Measurements from ENCODE around the gene HSF2BP.

HSF2BP gene

GRCh38 chr21:43593078-43593477 is 66.2 kb downstream of the HSF2BP start:
- in situ Hi-C loops (cut with HindIII; ENCODE audit: low sequenced_read_pairs) = no loop called here
- no peak for DNase-seq (ENCODE audit: low read depth)
- no peak overlapping the region for H3K4me3 ChIP-seq (ENCODE audit: low read depth, low read length)
- TF ChIP-seq CTCF (IDR thresholded peaks at IDR 0.05; ENCODE audit: low read depth, low read length, missing control alignments) = no peak

GRCh38 chr21:43591571-43591970 is 67.7 kb downstream of the HSF2BP start:
- in situ Hi-C loops (cut with HindIII; ENCODE audit: low sequenced_read_pairs) = no loop called here

GRCh38 chr21:43590194-43590593 is 69.1 kb downstream of the HSF2BP start:
- H3K4me3 ChIP-seq (ENCODE audit: low read depth, low read length) = no peak overlapping the region
- DNase-seq (ENCODE audit: low read depth) = no peak
- in situ Hi-C loops (cut with HindIII; ENCODE audit: low sequenced_read_pairs) = no loop called here
- TF ChIP-seq CTCF (IDR thresholded peaks at IDR 0.05; ENCODE audit: low read depth, low read length, missing control alignments) = no peak

More at GRCh38 chr21:43591571-43591970, 67.7 kb downstream of the HSF2BP start:
- H3K4me3 ChIP-seq (ENCODE audit: low read depth, low read length) = no peak overlapping the region
- TF ChIP-seq CTCF (IDR thresholded peaks at IDR 0.05; ENCODE audit: low read depth, low read length, missing control alignments) = no peak
- no peak for DNase-seq (ENCODE audit: low read depth)

GRCh38 chr21:43588957-43589356 is 70.3 kb downstream of the HSF2BP start:
- in situ Hi-C loops (cut with HindIII; ENCODE audit: low sequenced_read_pairs) = no loop called here
- no peak for DNase-seq (ENCODE audit: low read depth)
- H3K4me3 ChIP-seq (ENCODE audit: low read depth, low read length) = no peak overlapping the region

GRCh38 chr21:43585924-43586413 is 73.3 kb downstream of the HSF2BP start:
- DNase-seq (ENCODE audit: low read depth) = peak; percentile 100

More at GRCh38 chr21:43588957-43589356, 70.3 kb downstream of the HSF2BP start:
- TF ChIP-seq CTCF (IDR thresholded peaks at IDR 0.05; ENCODE audit: low read depth, low read length, missing control alignments) = no peak

GRCh38 chr21:43585514-43585913 is 73.8 kb downstream of the HSF2BP start:
- in situ Hi-C loops (cut with HindIII; ENCODE audit: low sequenced_read_pairs) = no loop called here
- TF ChIP-seq CTCF (IDR thresholded peaks at IDR 0.05; ENCODE audit: low read depth, low read length, missing control alignments) = no peak

More at GRCh38 chr21:43585924-43586413, 73.3 kb downstream of the HSF2BP start:
- TF ChIP-seq CTCF (IDR thresholded peaks at IDR 0.05; ENCODE audit: low read depth, low read length, missing control alignments) = no peak
- no peak overlapping the region for H3K4me3 ChIP-seq (ENCODE audit: low read depth, low read length)
- in situ Hi-C loops (cut with HindIII; ENCODE audit: low sequenced_read_pairs) = no loop called here

More at GRCh38 chr21:43585514-43585913, 73.8 kb downstream of the HSF2BP start:
- no peak overlapping the region for H3K4me3 ChIP-seq (ENCODE audit: low read depth, low read length)
- no peak for DNase-seq (ENCODE audit: low read depth)

All from astrocyte of the cerebellum (primary cell).